ENCODE results near the gene KIRREL3. TPM values are rescaled to one million over a fixed set of nuclear protein-coding genes. Genes with fewer than 3 reads are reported as not detected.

Gene KIRREL3
- total RNA-seq, 1 donor from 2014 or later, result 0.38 TPM

DNA sequence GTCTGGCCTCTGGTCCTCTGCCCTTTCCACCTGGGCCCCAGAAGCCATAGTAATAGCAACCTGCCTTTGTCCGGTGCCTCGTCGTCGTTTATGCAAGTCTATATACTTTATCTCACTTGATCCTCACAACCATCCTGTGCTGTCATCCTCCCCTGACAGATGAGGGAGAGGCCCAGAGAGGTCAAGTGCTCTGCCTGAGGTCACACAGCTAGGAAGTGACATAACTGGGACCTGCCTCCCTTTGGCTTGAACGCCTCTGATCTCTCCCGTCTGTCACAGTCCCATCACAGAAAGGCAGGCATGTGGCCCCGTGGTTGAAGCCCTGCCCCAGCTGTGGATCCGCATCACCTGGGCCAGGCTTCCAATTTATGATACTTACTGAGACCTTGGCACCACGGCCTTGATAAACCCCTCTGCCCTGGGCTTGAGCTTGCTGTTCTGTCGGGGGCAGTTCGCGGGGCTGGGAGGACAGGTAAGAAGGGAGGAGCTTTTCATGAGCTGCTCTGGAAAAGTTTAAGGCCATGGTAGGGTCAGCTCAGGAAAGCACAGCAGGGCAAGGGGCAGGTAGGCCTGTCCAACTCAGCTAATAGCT is 398.1 kb downstream of the KIRREL3 start:
- H3K4me1 Mint-ChIP-seq (ENCODE audit: unreplicated experiment), result peaks cover 28% of the 10 kb centered on the region
- H3K4me3 Mint-ChIP-seq (ENCODE audit: unreplicated experiment), result no peak overlapping the region
- DNase-seq (ENCODE audit: low spot score), result no peak
- H3K36me3 Mint-ChIP-seq (ENCODE audit: low read depth, unreplicated experiment), result no peaks in the 10 kb centered on the region
- H3K9me3 Mint-ChIP-seq (ENCODE audit: unreplicated experiment), result no peaks in the 10 kb centered on the region
- TF ChIP-seq CTCF (IDR thresholded peaks at IDR 0.05; ENCODE audit: unreplicated experiment), result no peak
- H3K27ac Mint-ChIP-seq (ENCODE audit: unreplicated experiment), result no peak overlapping the region
- H3K27me3 Mint-ChIP-seq (ENCODE audit: unreplicated experiment), result peaks cover 7% of the 10 kb centered on the region

DNA sequence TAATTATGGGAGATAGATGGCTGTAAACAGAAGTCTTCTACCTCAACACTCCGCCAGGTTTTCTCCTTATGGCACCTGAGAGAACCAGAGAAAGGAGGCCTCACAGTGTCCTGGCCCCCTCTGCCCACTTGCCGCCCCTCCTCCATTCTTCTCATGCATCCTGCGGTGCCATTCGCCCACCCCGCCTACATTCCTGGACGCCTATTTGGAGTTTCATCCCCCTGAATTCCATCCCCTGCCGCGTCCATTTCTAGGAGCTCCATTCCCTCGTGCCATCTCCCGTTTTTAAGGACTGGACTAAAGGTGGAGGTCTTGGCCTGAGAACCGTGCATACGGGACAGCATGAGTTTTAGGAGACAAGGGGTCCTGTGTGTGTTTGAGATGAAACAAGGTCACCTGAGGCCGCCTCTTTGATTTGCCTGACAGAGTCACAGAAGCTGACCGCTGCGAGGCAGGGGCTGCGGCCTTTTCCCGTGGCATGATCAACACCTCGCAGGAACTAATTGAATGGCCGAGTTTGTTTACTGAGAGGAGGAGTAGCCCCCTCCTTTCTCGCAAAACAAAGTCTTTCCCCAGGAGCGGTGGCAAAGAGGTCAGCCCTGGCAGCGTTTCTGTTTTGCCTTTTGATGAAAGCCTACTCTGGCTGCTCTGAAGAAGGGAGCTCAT is 398.9 kb downstream of the KIRREL3 start:
- no peak for DNase-seq (ENCODE audit: low spot score)
- no peak overlapping the region for H3K27ac Mint-ChIP-seq (ENCODE audit: unreplicated experiment)
- peaks cover 7% of the 10 kb centered on the region for H3K27me3 Mint-ChIP-seq (ENCODE audit: unreplicated experiment)
- no peaks in the 10 kb centered on the region for H3K9me3 Mint-ChIP-seq (ENCODE audit: unreplicated experiment)
- no peak overlapping the region for H3K4me3 Mint-ChIP-seq (ENCODE audit: unreplicated experiment)
- H3K36me3 Mint-ChIP-seq (ENCODE audit: low read depth, unreplicated experiment), result no peaks in the 10 kb centered on the region
- H3K4me1 Mint-ChIP-seq (ENCODE audit: unreplicated experiment), result peaks cover 25% of the 10 kb centered on the region
- no peak for TF ChIP-seq CTCF (IDR thresholded peaks at IDR 0.05; ENCODE audit: unreplicated experiment)

DNA sequence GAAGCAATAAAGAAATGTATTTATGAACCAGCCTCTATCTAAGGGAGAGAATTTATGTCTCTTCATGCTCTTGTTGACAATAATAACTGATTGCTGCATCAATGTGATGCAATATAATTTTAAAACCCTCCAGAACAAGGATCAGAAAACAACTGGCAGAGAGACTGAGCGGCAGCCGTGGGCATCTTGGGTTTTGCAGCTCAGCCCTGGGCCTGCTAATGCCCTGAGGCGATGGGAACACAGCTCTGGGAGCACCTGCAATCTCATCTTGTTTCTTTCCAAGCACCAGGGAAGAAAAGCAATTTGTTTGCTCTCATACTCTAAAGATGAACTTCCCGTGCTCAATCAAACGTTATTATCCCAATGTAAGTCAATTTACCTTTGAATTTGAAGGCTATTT is 399.4 kb downstream of the KIRREL3 start:
- no peak overlapping the region for H3K4me3 Mint-ChIP-seq (ENCODE audit: unreplicated experiment)
- H3K27me3 Mint-ChIP-seq (ENCODE audit: unreplicated experiment), result peaks cover 7% of the 10 kb centered on the region
- TF ChIP-seq CTCF (IDR thresholded peaks at IDR 0.05; ENCODE audit: unreplicated experiment), result no peak
- no peak for DNase-seq (ENCODE audit: low spot score)
- H3K36me3 Mint-ChIP-seq (ENCODE audit: low read depth, unreplicated experiment), result no peaks in the 10 kb centered on the region
- no peak overlapping the region for H3K27ac Mint-ChIP-seq (ENCODE audit: unreplicated experiment)
- peaks cover 25% of the 10 kb centered on the region for H3K4me1 Mint-ChIP-seq (ENCODE audit: unreplicated experiment)
- no peaks in the 10 kb centered on the region for H3K9me3 Mint-ChIP-seq (ENCODE audit: unreplicated experiment)

DNA sequence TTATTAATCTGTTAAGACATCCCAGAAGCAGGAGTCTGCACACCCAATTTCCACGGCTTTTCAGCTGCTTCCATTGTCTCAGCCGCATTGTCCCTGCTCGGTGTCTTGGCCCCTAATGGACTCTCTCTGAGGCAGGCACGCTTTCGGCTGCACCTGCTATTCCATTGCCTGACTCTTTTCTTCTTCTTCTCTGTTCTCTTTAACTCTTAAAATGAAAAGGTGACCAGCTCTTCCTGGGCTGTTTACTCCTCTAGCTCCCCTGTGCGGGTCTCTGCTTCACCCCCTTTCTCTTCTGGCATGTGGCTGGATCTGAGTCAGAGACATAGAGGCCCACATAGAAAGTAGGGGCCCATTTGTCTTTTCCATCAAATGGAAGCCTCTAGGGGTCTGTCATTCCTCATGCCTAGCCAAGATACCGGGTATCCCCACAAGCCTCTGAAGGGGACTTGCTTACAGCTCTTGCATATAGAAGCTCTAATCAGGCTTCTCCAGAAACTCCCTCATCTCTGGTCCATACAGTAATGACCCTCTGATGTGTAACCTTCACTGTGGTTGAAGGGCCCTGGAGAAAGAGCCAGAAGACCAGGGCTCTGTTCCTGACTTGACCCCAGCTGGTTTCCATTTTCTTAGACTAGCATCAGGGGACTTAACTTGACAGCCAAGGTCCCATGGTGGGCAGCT is 401.2 kb downstream of the KIRREL3 start:
- no peak for DNase-seq (ENCODE audit: low spot score)
- no peak for TF ChIP-seq CTCF (IDR thresholded peaks at IDR 0.05; ENCODE audit: unreplicated experiment)
- no peak overlapping the region for H3K27ac Mint-ChIP-seq (ENCODE audit: unreplicated experiment)
- peaks cover under 1% of the 10 kb centered on the region for H3K27me3 Mint-ChIP-seq (ENCODE audit: unreplicated experiment)
- H3K4me1 Mint-ChIP-seq (ENCODE audit: unreplicated experiment), result peaks cover 25% of the 10 kb centered on the region
- no peaks in the 10 kb centered on the region for H3K9me3 Mint-ChIP-seq (ENCODE audit: unreplicated experiment)
- no peaks in the 10 kb centered on the region for H3K36me3 Mint-ChIP-seq (ENCODE audit: low read depth, unreplicated experiment)
- H3K4me3 Mint-ChIP-seq (ENCODE audit: unreplicated experiment), result no peak overlapping the region
